H9 (cell line): ENCODE data around the gene PRKCB. TPM values are rescaled to one million over a fixed set of nuclear protein-coding genes. Genes with fewer than 3 reads are reported as not detected.

Experiments used
- DNase-seq: peaks from one replicate; pipeline ENCODE4 v3.0.0-alpha.2; 2017
- H2AFZ ChIP-seq: one replicate; pipeline ENCODE4 v1.6.1; 2013; ENCODE audit warnings: mild to moderate bottlenecking, low read length, control low read depth, moderate library complexity
- H2AK5ac ChIP-seq: 2 replicates; pipeline ENCODE4 v1.6.1; 2013; ENCODE audit warnings: low read length, control low read depth, mixed read lengths; ENCODE audit not compliant: insufficient read length
- H2BK120ac ChIP-seq: one replicate; pipeline ENCODE4 v1.6.1; 2013; ENCODE audit warnings: low read depth, mild to moderate bottlenecking, low read length, control low read depth, inconsistent platforms; ENCODE audit not compliant: poor library complexity, severe bottlenecking
- H2BK12ac ChIP-seq: 2 replicates; pipeline ENCODE4 v1.6.1; 2013; ENCODE audit warnings: low read length, control low read depth, mixed read lengths, low read depth; ENCODE audit not compliant: insufficient read length
- H2BK15ac ChIP-seq: 2 replicates; pipeline ENCODE4 v1.6.1; 2013; ENCODE audit warnings: low read depth, low read length, control low read depth
- H2BK20ac ChIP-seq: one replicate; pipeline ENCODE4 v1.6.1; 2013; ENCODE audit warnings: low read depth, mild to moderate bottlenecking, low read length, control low read depth, inconsistent platforms; ENCODE audit not compliant: poor library complexity, severe bottlenecking
- H2BK5ac ChIP-seq: 2 replicates; pipeline ENCODE4 v1.6.1; 2013; ENCODE audit warnings: low read length, control low read depth, mixed read lengths; ENCODE audit not compliant: insufficient read length
- H3K14ac ChIP-seq: 2 replicates; pipeline ENCODE4 v1.6.1; 2013; ENCODE audit warnings: low read length, control low read depth; ENCODE audit not compliant: insufficient read depth
- H3K18ac ChIP-seq: 2 replicates; pipeline ENCODE4 v1.6.1; 2013; ENCODE audit warnings: low read depth, mild to moderate bottlenecking, mixed read lengths, low read length, control low read depth; ENCODE audit not compliant: insufficient read length
- H3K23ac ChIP-seq: 2 replicates; pipeline ENCODE4 v1.6.1; 2013; ENCODE audit warnings: low read length, control low read depth, mixed read lengths, low read depth; ENCODE audit not compliant: insufficient read length
- H3K23me2 ChIP-seq: 2 replicates; pipeline ENCODE4 v1.6.1; 2013; ENCODE audit warnings: low read depth, mild to moderate bottlenecking, mixed read lengths, low read length, control low read depth; ENCODE audit not compliant: insufficient read length, poor library complexity, severe bottlenecking
- H3K27ac ChIP-seq: 2 replicates; pipeline ENCODE4 v1.5.1; 2013; ENCODE audit warnings: low read length, control low read depth, mixed read lengths, low read depth; ENCODE audit not compliant: insufficient read length
- H3K27me3 ChIP-seq: 2 replicates; pipeline ENCODE4 v1.6.1; 2013; ENCODE audit warnings: low read length, control low read depth, inconsistent platforms; ENCODE audit not compliant: insufficient read depth
- H3K4ac ChIP-seq: 2 replicates; pipeline ENCODE4 v1.6.1; 2013; ENCODE audit warnings: low read depth, mild to moderate bottlenecking, control low read depth, inconsistent platforms, low read length, moderate library complexity
- H3K4me1 ChIP-seq: 2 replicates; pipeline ENCODE4 v1.6.1; 2013; ENCODE audit warnings: low read length, control low read depth, inconsistent platforms; ENCODE audit not compliant: insufficient read depth
- H3K4me2 ChIP-seq: 2 replicates; pipeline ENCODE4 v1.6.1; 2013; ENCODE audit warnings: low read length, control low read depth, mixed read lengths; ENCODE audit not compliant: insufficient read length, insufficient read depth
- H3K56ac ChIP-seq: 2 replicates; pipeline ENCODE4 v1.6.1; 2013; ENCODE audit warnings: low read depth, mild to moderate bottlenecking, mixed read lengths, low read length, control low read depth; ENCODE audit not compliant: insufficient read length
- H3K79me1 ChIP-seq: 2 replicates; pipeline ENCODE4 v1.6.1; 2013; ENCODE audit warnings: low read depth, mild to moderate bottlenecking, moderate library complexity, low read length, control low read depth, inconsistent platforms; ENCODE audit not compliant: insufficient read depth, poor library complexity, severe bottlenecking
- H3K79me2 ChIP-seq: 2 replicates; pipeline ENCODE4 v1.6.1; 2013; ENCODE audit warnings: low read length, control low read depth, inconsistent platforms; ENCODE audit not compliant: insufficient read depth
- H3K9ac ChIP-seq: 2 replicates; pipeline ENCODE4 v1.6.1; 2013; ENCODE audit warnings: low read length, control low read depth, mixed read lengths; ENCODE audit not compliant: insufficient read length; ENCODE audit errors: extremely low read depth
- H3K9me3 ChIP-seq: one replicate; pipeline ENCODE4 v1.6.1; 2013; ENCODE audit warnings: low read depth, low read length, inconsistent platforms; ENCODE audit not compliant: control insufficient read depth
- H3T11ph ChIP-seq: one replicate; pipeline ENCODE4 v1.6.1; 2013; ENCODE audit warnings: mild to moderate bottlenecking, low read length, control low read depth, inconsistent platforms
- H4K20me1 ChIP-seq: one replicate; pipeline ENCODE4 v1.6.1; 2013; ENCODE audit not compliant: control insufficient read depth, insufficient read length, insufficient read depth
- H4K5ac ChIP-seq: 2 replicates; pipeline ENCODE4 v1.6.1; 2013; ENCODE audit warnings: low read depth, mild to moderate bottlenecking, mixed read lengths, low read length, control low read depth; ENCODE audit not compliant: insufficient read length
- H4K8ac ChIP-seq: replicated peaks from 2 replicates; pipeline ENCODE4 v1.6.1; 2013; ENCODE audit warnings: low read length, control low read depth, mixed read lengths, low read depth; ENCODE audit not compliant: insufficient read length
- H4K91ac ChIP-seq: 2 replicates; pipeline ENCODE4 v1.6.1; 2013; ENCODE audit warnings: low read depth, mild to moderate bottlenecking, moderate library complexity, mixed read lengths, low read length, control low read depth; ENCODE audit not compliant: insufficient read length
- H3K27ac Mint-ChIP-seq, 3 experiments: 2 replicates in 2 of 3; 3 replicates in 1 of 3; pipeline ENCODE4 v1.8.0; 2020 to 2021; ENCODE audit warnings: mixed read lengths in 3 of 3, mild to moderate bottlenecking in 1 of 3, moderate library complexity in 1 of 3
- H3K27me3 Mint-ChIP-seq: 2 replicates; pipeline ENCODE4 v1.8.0; 2021; ENCODE audit warnings: low read depth, mild to moderate bottlenecking, moderate library complexity, mixed read lengths
- H3K36me3 Mint-ChIP-seq, 3 experiments: 2 replicates in 2 of 3; 3 replicates in 1 of 3; pipeline ENCODE4 v1.8.0; 2020 to 2021; ENCODE audit warnings: low read depth in 3 of 3, mixed read lengths in 3 of 3; ENCODE audit not compliant: insufficient read depth in 1 of 3
- H3K4me1 Mint-ChIP-seq, 2 experiments: 2 replicates each; pipeline ENCODE4 v1.8.0; 2020; ENCODE audit warnings: mixed read lengths in 2 of 2
- H3K4me3 Mint-ChIP-seq, 2 experiments: 2 replicates in 1 of 2; 3 replicates in 1 of 2; pipeline ENCODE4 v1.8.0; 2020 to 2021; ENCODE audit warnings: mild to moderate bottlenecking in 2 of 2, mixed read lengths in 2 of 2, moderate library complexity in 1 of 2
- H3K9me3 Mint-ChIP-seq, 2 experiments: 2 replicates in 1 of 2; 3 replicates in 1 of 2; pipeline ENCODE4 v1.8.0; 2020; ENCODE audit warnings: mild to moderate bottlenecking in 2 of 2, mixed read lengths in 2 of 2, moderate library complexity in 1 of 2
- WGBS: extraction: QIAGEN DNeasy Blood & Tissue Kit; methylation state at CpG from one replicate; pipeline ENCODE4 v1.1.7; 2013; ENCODE audit warnings: missing lambda C conversion rate, low lambda C conversion rate, mixed read lengths; ENCODE audit not compliant: insufficient read length; ENCODE audit errors: extremely low coverage; 5-methylcytosine and 5-hydroxymethylcytosine counted together
- total RNA-seq: library from RNA; stranded (reverse); gene quantifications from 2 replicates; pipeline ENCODE4 v1.2.1, GENCODE V29; 2021
- TF ChIP-seq, protein P1 (sequence below): fragments of 200-600 bp; sonication (generic); conservative IDR thresholded peaks from 3 replicates; pipeline ENCODE4 v1.8.0; 2021; ENCODE audit warnings: antibody characterized with exemption, mild to moderate bottlenecking

PRKCB gene
- total RNA-seq, 1 experiment from 2014 or later = 7.0 TPM

DNA sequence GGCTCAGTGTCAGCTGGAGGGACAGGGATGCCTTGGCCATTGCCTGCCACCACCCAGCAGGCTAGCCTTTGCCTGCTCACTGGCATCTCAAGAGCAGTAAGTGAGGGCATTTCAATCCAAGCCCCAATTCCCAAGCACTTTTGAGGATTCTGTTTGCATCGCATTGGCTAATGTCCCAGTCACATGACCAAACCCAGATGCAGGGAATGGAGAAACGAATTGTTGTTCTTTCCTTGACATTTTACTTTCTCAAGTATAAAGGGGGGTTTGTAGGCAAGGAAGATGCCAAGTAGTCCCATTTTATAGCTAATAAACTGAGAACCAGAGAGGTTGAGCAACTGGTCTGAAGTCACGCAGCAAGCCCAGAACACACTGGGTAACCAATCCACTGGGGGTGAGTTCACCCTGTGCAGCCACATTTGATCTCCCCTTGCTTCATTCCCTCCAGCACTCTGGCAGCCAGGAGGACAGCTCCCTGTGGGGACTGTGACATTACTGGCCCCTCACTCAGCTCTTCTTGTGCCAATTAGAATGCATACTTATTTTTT is 226.6 kb downstream of the PRKCB start:
- H3K14ac ChIP-seq = no peak overlapping the region
- no peaks in the 10 kb centered on the region for H4K20me1 ChIP-seq
- WGBS = no CpG with 5 or more reads among the region's 3 CpGs
- no peak overlapping the region for H4K8ac ChIP-seq
- H3K18ac ChIP-seq = no peak overlapping the region
- H2BK5ac ChIP-seq = no peak overlapping the region
- TF ChIP-seq, protein P1, sequence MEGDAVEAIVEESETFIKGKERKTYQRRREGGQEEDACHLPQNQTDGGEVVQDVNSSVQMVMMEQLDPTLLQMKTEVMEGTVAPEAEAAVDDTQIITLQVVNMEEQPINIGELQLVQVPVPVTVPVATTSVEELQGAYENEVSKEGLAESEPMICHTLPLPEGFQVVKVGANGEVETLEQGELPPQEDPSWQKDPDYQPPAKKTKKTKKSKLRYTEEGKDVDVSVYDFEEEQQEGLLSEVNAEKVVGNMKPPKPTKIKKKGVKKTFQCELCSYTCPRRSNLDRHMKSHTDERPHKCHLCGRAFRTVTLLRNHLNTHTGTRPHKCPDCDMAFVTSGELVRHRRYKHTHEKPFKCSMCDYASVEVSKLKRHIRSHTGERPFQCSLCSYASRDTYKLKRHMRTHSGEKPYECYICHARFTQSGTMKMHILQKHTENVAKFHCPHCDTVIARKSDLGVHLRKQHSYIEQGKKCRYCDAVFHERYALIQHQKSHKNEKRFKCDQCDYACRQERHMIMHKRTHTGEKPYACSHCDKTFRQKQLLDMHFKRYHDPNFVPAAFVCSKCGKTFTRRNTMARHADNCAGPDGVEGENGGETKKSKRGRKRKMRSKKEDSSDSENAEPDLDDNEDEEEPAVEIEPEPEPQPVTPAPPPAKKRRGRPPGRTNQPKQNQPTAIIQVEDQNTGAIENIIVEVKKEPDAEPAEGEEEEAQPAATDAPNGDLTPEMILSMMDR = no peak
- DNase-seq = peak; percentile 10
- no peak overlapping the region for H4K91ac ChIP-seq
- no peak overlapping the region for H3K4ac ChIP-seq
- no peak overlapping the region for H3T11ph ChIP-seq
- H3K79me1 ChIP-seq = no peaks in the 10 kb centered on the region
- no peaks in the 10 kb centered on the region for H3K27me3 ChIP-seq
- H3K9ac ChIP-seq = no peak overlapping the region
- no peaks in the 10 kb centered on the region for H3K4me1 ChIP-seq
- H3K36me3 Mint-ChIP-seq = peaks cover 0 to 2% (median 0%) of the 10 kb centered on the region in 3 experiments; a peak in 1 of 7 replicates
- no peaks in the 10 kb centered on the region for H3K23me2 ChIP-seq
- peaks cover 7 to 9% of the 10 kb centered on the region in 2 experiments for H3K4me1 Mint-ChIP-seq
- no peak overlapping the region for H2AK5ac ChIP-seq
- H3K4me3 Mint-ChIP-seq = no peak overlapping the region
- no peak overlapping the region for H4K5ac ChIP-seq
- no peak overlapping the region for H3K56ac ChIP-seq
- no peak overlapping the region for H2BK120ac ChIP-seq
- H2BK12ac ChIP-seq = no peak overlapping the region
- no peak overlapping the region for H2BK20ac ChIP-seq
- H3K9me3 Mint-ChIP-seq = no peaks in the 10 kb centered on the region
- H2BK15ac ChIP-seq = no peak overlapping the region
- H2AFZ ChIP-seq = no peak overlapping the region
- no peaks in the 10 kb centered on the region for H3K9me3 ChIP-seq
- H3K27me3 Mint-ChIP-seq = peaks cover 3% of the 10 kb centered on the region; the same call in 1 of the 2 replicates
- H3K4me2 ChIP-seq = no peak overlapping the region
- H3K23ac ChIP-seq = no peak overlapping the region
- H3K79me2 ChIP-seq = no peaks in the 10 kb centered on the region
- H3K27ac ChIP-seq = no peak overlapping the region
- no peak overlapping the region for H3K27ac Mint-ChIP-seq
